CD14-positive monocyte (primary cell): Measurements from ENCODE around the gene SPIB. TPM values are rescaled to one million over a fixed set of nuclear protein-coding genes. Genes with fewer than 3 reads are reported as not detected.
A peak's percentile ranks its signal among the peaks of the same experiment; 100 is the strongest.

ENCODE experiments used
- DNase-seq, 3 donors: peaks; one replicate each; pipeline ENCODE4 v3.0.0-alpha.2; 2011 to 2022
- H2AFZ ChIP-seq: 2 replicates; pipeline ENCODE4 v1.6.0; 2012; ENCODE audit warnings: mild to moderate bottlenecking, low read depth, low read length, inconsistent platforms; ENCODE audit not compliant: insufficient read depth, poor library complexity, severe bottlenecking
- H3K27ac ChIP-seq, 2 donors: 1 replicate in 1 of 2; 2 replicates in 1 of 2; pipeline ENCODE4 v1.5.1; 2012 to 2013; ENCODE audit warnings: low read length in 2 of 2, control low read depth in 1 of 2, inconsistent platforms in 1 of 2, low read depth in 1 of 2, mild to moderate bottlenecking in 1 of 2
- H3K27me3 ChIP-seq, 2 donors: one replicate each; pipeline versions ENCODE4 v1.6.0 to v1.6.1; 2011 to 2013; ENCODE audit warnings: low read length in 2 of 2; ENCODE audit not compliant: control insufficient read depth in 2 of 2, insufficient read depth in 2 of 2
- H3K36me3 ChIP-seq, 2 donors: replicated peaks in 1 of 2; 1 replicate in 1 of 2; 2 replicates in 1 of 2; pipeline versions ENCODE4 v1.5.1 to v1.6.1; 2012 to 2013; ENCODE audit warnings: low read length in 2 of 2, control low read depth in 1 of 2, inconsistent platforms in 1 of 2, mild to moderate bottlenecking in 1 of 2; ENCODE audit not compliant: insufficient read depth in 2 of 2, control insufficient read depth in 1 of 2
- H3K4me1 ChIP-seq, 2 donors: 1 replicate in 1 of 2; 2 replicates in 1 of 2; pipeline versions ENCODE4 v1.5.1 to v1.6.1; 2012 to 2013; ENCODE audit warnings: low read length in 2 of 2, control low read depth in 1 of 2, inconsistent platforms in 1 of 2, mild to moderate bottlenecking in 1 of 2, moderate library complexity in 1 of 2; ENCODE audit not compliant: insufficient read depth in 2 of 2, control insufficient read depth in 1 of 2
- H3K4me2 ChIP-seq: replicated peaks from 2 replicates; pipeline ENCODE3; 2012; ENCODE audit warnings: low read length, moderate library complexity, mild to moderate bottlenecking; ENCODE audit not compliant: poor library complexity, severe bottlenecking; ENCODE audit errors: extremely low read depth
- H3K4me3 ChIP-seq, 3 experiments: fragments of 200-600 bp in 1 of 3; sonication (generic) in 1 of 3; replicated peaks in 1 of 3; 1 replicate in 2 of 3; 2 replicates in 1 of 3; pipeline ENCODE4 v1.5.1; 2011 to 2013; ENCODE audit warnings: low read length in 3 of 3, mild to moderate bottlenecking in 3 of 3, control low read depth in 2 of 3, low read depth in 2 of 3, inconsistent platforms in 1 of 3, moderate library complexity in 1 of 3
- H3K79me2 ChIP-seq: 2 replicates; pipeline ENCODE4 v1.6.0; 2012; ENCODE audit warnings: mild to moderate bottlenecking, control low read depth, inconsistent platforms, low read length, moderate library complexity; ENCODE audit not compliant: insufficient read depth
- H3K9ac ChIP-seq: 2 replicates; pipeline ENCODE4 v1.6.0; 2017; ENCODE audit warnings: low read length, mild to moderate bottlenecking; ENCODE audit not compliant: insufficient read depth, poor library complexity, severe bottlenecking
- H3K9me3 ChIP-seq, 2 donors: replicated peaks in 1 of 2; 1 replicate in 1 of 2; 2 replicates in 1 of 2; pipeline versions ENCODE4 v1.5.1 to v1.6.1; 2012 to 2013; ENCODE audit warnings: low read length in 2 of 2, control low read depth in 1 of 2; ENCODE audit not compliant: control insufficient read depth in 1 of 2, insufficient read depth in 1 of 2
- H4K20me1 ChIP-seq: 2 replicates; pipeline ENCODE4 v1.6.0; 2012; ENCODE audit warnings: mild to moderate bottlenecking, low read length, control low read depth, moderate library complexity; ENCODE audit not compliant: insufficient read depth
- H3K27ac Mint-ChIP-seq, 7 donors: one replicate each; pipeline ENCODE4 v1.8.0; 2020; ENCODE audit warnings: mild to moderate bottlenecking in 7 of 7, mixed read lengths in 7 of 7, moderate library complexity in 6 of 7, inconsistent platforms in 2 of 7
- H3K27me3 Mint-ChIP-seq, 3 donors: one replicate each; pipeline ENCODE4 v1.8.0; 2021 to 2022; ENCODE audit warnings: low read depth in 3 of 3, mild to moderate bottlenecking in 3 of 3, mixed read lengths in 3 of 3, moderate library complexity in 3 of 3, inconsistent platforms in 1 of 3
- H3K36me3 Mint-ChIP-seq, 2 donors: one replicate each; pipeline ENCODE4 v1.8.0; 2020; ENCODE audit warnings: mixed read lengths in 2 of 2, inconsistent platforms in 1 of 2, mild to moderate bottlenecking in 1 of 2
- H3K4me1 Mint-ChIP-seq: one replicate; pipeline ENCODE4 v1.8.0; 2020; ENCODE audit warnings: mild to moderate bottlenecking, mixed read lengths
- H3K4me3 Mint-ChIP-seq, 2 donors: one replicate each; pipeline ENCODE4 v1.8.0; 2020; ENCODE audit warnings: mild to moderate bottlenecking in 2 of 2, mixed read lengths in 2 of 2, moderate library complexity in 1 of 2
- H3K9me3 Mint-ChIP-seq, 7 donors: one replicate each; pipeline ENCODE4 v1.8.0; 2020 to 2022; ENCODE audit warnings: mixed read lengths in 7 of 7, mild to moderate bottlenecking in 6 of 7, moderate library complexity in 6 of 7, inconsistent platforms in 2 of 7
- CTCF ChIP-seq: fragments of 200-600 bp; IDR thresholded peaks from one replicate; pipeline ENCODE4 v1.8.0; 2022; ENCODE audit warnings: antibody characterized with exemption, mild to moderate bottlenecking
- WGBS: methylation state at CpG from one replicate; pipeline ENCODE4 v1.1.5; 2013; ENCODE audit warnings: missing lambda C conversion rate; ENCODE audit not compliant: insufficient coverage; 5-methylcytosine and 5-hydroxymethylcytosine counted together
- intact Hi-C, 2 donors: fragments of 100-400 bp; cut with micrococcal nuclease; formaldehyde crosslinking; loops; one replicate each; pipeline versions ENCODE4 v1.15.0 to v1.15.1; 2023
- polyA plus RNA-seq, 3 donors: library from polyadenylated mRNA; depleted of rRNA in 1 of 3; unstranded in 2 of 3; stranded (reverse) in 1 of 3; fragments of 300-500 nt in 2 of 3; fragments of >200 nt in 1 of 3; fragmentation: Illumina TruSeq in 2 of 3; gene quantifications; 1 replicate in 2 of 3; 2 replicates in 1 of 3; pipeline ENCODE4 v1.2.3, GENCODE V29; 2012 to 2021

The SPIB gene
- polyA plus RNA-seq, 3 donors: 0.16 to 2.3 (median 0.34) TPM

GRCh38 chr19:50393589-50393988 is 25.1 kb upstream of the SPIB start:
- no peaks in the 10 kb centered on the region for H3K4me1 ChIP-seq
- no peak overlapping the region for H3K27ac ChIP-seq
- Mint-ChIP-seq H3K27ac (peak overlapping the region in 1 of 7 donors; percentile 65), H3K36me3 (peaks cover 12 to 37% of the 10 kb centered on the region in 2 donors), H3K4me3 (no peak overlapping the region), H3K27me3 (peaks cover 0 to 2% (median 0%) of the 10 kb centered on the region in 3 donors), H3K9me3 (peaks cover 0 to 5% (median 2%) of the 10 kb centered on the region in 7 donors), H3K4me1 (no peaks in the 10 kb centered on the region)
- no peaks in the 10 kb centered on the region for H3K27me3 ChIP-seq
- no peak overlapping the region for H3K4me2 ChIP-seq
- no peak for TF ChIP-seq CTCF
- H4K20me1 ChIP-seq: no peaks in the 10 kb centered on the region
- H3K9ac ChIP-seq: no peak overlapping the region
- no peak overlapping the region for H3K4me3 ChIP-seq
- DNase-seq: no peak
- 95% methylated on average over 2 of the region's 4 CpGs for WGBS
- H3K36me3 ChIP-seq: peaks cover 0 to 14% of the 10 kb centered on the region in 2 donors
- no peak overlapping the region for H2AFZ ChIP-seq
- H3K79me2 ChIP-seq: peaks cover 51% of the 10 kb centered on the region
- H3K9me3 ChIP-seq: no peaks in the 10 kb centered on the region
- intact Hi-C loops: no loop called here

- Histone ChIP-seq H3K4me3 (no peak overlapping the region), H3K27me3 (no peaks in the 10 kb centered on the region), H3K79me2 (peaks cover 47% of the 10 kb centered on the region)
Observed at GRCh38 chr19:50394017-50394416, 24.7 kb upstream of the SPIB start.

More at GRCh38 chr19:50394017-50394416, 24.7 kb upstream of the SPIB start:
- Histone ChIP-seq H4K20me1 (no peaks in the 10 kb centered on the region), H2AFZ (no peak overlapping the region), H3K36me3 (peaks cover 2 to 18% of the 10 kb centered on the region in 2 donors), H3K27ac (no peak overlapping the region), H3K4me2 (no peak overlapping the region), H3K9ac (no peak overlapping the region), H3K9me3 (no peaks in the 10 kb centered on the region), H3K4me1 (no peaks in the 10 kb centered on the region)
- 80% methylated on average over 1 of the region's 9 CpGs for WGBS
- peak overlapping the region in 2 of 7 donors; percentile 5 to 42 for H3K27ac Mint-ChIP-seq
- DNase-seq: no peak
- H3K4me1 Mint-ChIP-seq: no peaks in the 10 kb centered on the region
- H3K9me3 Mint-ChIP-seq: peaks cover 0 to 5% (median 2%) of the 10 kb centered on the region in 7 donors
- intact Hi-C loops: no loop called here
- H3K4me3 Mint-ChIP-seq: no peak overlapping the region
- peaks cover 0 to 2% (median 0%) of the 10 kb centered on the region in 3 donors for H3K27me3 Mint-ChIP-seq
- peaks cover 15 to 41% of the 10 kb centered on the region in 2 donors for H3K36me3 Mint-ChIP-seq
- no peak for TF ChIP-seq CTCF
